ENCODE measurements around the gene AIFM3.
"Not testable (repeated sequence)": the region's sequence is repeated elsewhere in the genome, so short reads cannot be mapped to it uniquely, and the experiment has no call there.

AIFM3 gene

GRCh38 chr22:20927940-20928572 is 39.0 kb upstream of the AIFM3 start:
- Histone ChIP-seq H3K36me3 (ENCODE audit: insufficient read depth, low read length) (peaks cover 23% of the 10 kb centered on the region; the same call in 1 of the 2 replicates), H3K4me1 (ENCODE audit: insufficient read depth, low read length, poor library complexity, severe bottlenecking) (peaks cover 33% of the 10 kb centered on the region), H3K4me2 (ENCODE audit: low read depth, low read length, poor library complexity, severe bottlenecking) (no peak overlapping the region), H3K27me3 (ENCODE audit: insufficient read depth, low read length, poor library complexity, severe bottlenecking) (no peaks in the 10 kb centered on the region), H3K9ac (ENCODE audit: low read depth, low read length, poor library complexity, severe bottlenecking) (peak overlapping the region; percentile 12), H3K79me2 (ENCODE audit: insufficient read depth, low read length) (peaks cover 97% of the 10 kb centered on the region), H2AFZ (ENCODE audit: low read length) (no peak overlapping the region), H4K20me1 (ENCODE audit: insufficient read depth, low read length, poor library complexity, severe bottlenecking) (peaks cover 90% of the 10 kb centered on the region), H3K4me3 (ENCODE audit: low read length, poor library complexity, severe bottlenecking) (no peak overlapping the region), H3F3A (ENCODE audit: low read depth) (no peaks in the 10 kb centered on the region), H3K9me2 (replicated peaks; ENCODE audit: low read depth, low read length) (no peaks in the 10 kb centered on the region), H3K9me3 (ENCODE audit: insufficient read depth, low read depth, low read length) (no peaks in the 10 kb centered on the region)
- TF ChIP-seq EZH2phosphoT487 (IDR thresholded peaks at IDR 0.05; ENCODE audit: borderline replicate concordance): no peak
- TF ChIP-seq, protein P1, sequence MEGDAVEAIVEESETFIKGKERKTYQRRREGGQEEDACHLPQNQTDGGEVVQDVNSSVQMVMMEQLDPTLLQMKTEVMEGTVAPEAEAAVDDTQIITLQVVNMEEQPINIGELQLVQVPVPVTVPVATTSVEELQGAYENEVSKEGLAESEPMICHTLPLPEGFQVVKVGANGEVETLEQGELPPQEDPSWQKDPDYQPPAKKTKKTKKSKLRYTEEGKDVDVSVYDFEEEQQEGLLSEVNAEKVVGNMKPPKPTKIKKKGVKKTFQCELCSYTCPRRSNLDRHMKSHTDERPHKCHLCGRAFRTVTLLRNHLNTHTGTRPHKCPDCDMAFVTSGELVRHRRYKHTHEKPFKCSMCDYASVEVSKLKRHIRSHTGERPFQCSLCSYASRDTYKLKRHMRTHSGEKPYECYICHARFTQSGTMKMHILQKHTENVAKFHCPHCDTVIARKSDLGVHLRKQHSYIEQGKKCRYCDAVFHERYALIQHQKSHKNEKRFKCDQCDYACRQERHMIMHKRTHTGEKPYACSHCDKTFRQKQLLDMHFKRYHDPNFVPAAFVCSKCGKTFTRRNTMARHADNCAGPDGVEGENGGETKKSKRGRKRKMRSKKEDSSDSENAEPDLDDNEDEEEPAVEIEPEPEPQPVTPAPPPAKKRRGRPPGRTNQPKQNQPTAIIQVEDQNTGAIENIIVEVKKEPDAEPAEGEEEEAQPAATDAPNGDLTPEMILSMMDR (conservative IDR thresholded peaks at IDR 0.05; ENCODE audit: low read length): no peak

- Histone ChIP-seq H3K79me2 (ENCODE audit: insufficient read depth, low read length) (peaks cover 97% of the 10 kb centered on the region), H3K4me3 (ENCODE audit: low read length, poor library complexity, severe bottlenecking) (no peak overlapping the region), H2AFZ (ENCODE audit: low read length) (no peak overlapping the region), H4K20me1 (ENCODE audit: insufficient read depth, low read length, poor library complexity, severe bottlenecking) (peaks cover 87% of the 10 kb centered on the region), H3K9me2 (replicated peaks; ENCODE audit: low read depth, low read length) (no peaks in the 10 kb centered on the region), H3K27me3 (ENCODE audit: insufficient read depth, low read length, poor library complexity, severe bottlenecking) (no peaks in the 10 kb centered on the region), H3K9ac (ENCODE audit: low read depth, low read length, poor library complexity, severe bottlenecking) (peak overlapping the region; percentile 12), H3K9me3 (ENCODE audit: insufficient read depth, low read depth, low read length) (no peaks in the 10 kb centered on the region), H3K4me1 (ENCODE audit: insufficient read depth, low read length, poor library complexity, severe bottlenecking) (peaks cover 33% of the 10 kb centered on the region), H3F3A (ENCODE audit: low read depth) (no peaks in the 10 kb centered on the region), H3K4me2 (ENCODE audit: low read depth, low read length, poor library complexity, severe bottlenecking) (no peak overlapping the region), H3K36me3 (ENCODE audit: insufficient read depth, low read length) (peaks cover 24% of the 10 kb centered on the region; the same call in 1 of the 2 replicates)
- TF ChIP-seq EZH2phosphoT487 (IDR thresholded peaks at IDR 0.05; ENCODE audit: borderline replicate concordance): no peak
Measured at GRCh38 chr22:20928573-20928967, 38.5 kb upstream of the AIFM3 start.

- H2AFZ ChIP-seq (ENCODE audit: low read length): no peak overlapping the region
- no peak overlapping the region for H3K4me3 ChIP-seq (ENCODE audit: low read length, poor library complexity, severe bottlenecking)
- no peaks in the 10 kb centered on the region for H3K27me3 ChIP-seq (ENCODE audit: insufficient read depth, low read length, poor library complexity, severe bottlenecking)
- H4K20me1 ChIP-seq (ENCODE audit: insufficient read depth, low read length, poor library complexity, severe bottlenecking): peaks cover 87% of the 10 kb centered on the region
- no peaks in the 10 kb centered on the region for H3F3A ChIP-seq (ENCODE audit: low read depth)
- no peaks in the 10 kb centered on the region for H3K9me2 ChIP-seq (replicated peaks; ENCODE audit: low read depth, low read length)
- H3K9ac ChIP-seq (ENCODE audit: low read depth, low read length, poor library complexity, severe bottlenecking): no peak overlapping the region
- TF ChIP-seq, protein P1 (conservative IDR thresholded peaks at IDR 0.05; ENCODE audit: low read length): no peak
- no peak for TF ChIP-seq EZH2phosphoT487 (IDR thresholded peaks at IDR 0.05; ENCODE audit: borderline replicate concordance)
- H3K79me2 ChIP-seq (ENCODE audit: insufficient read depth, low read length): peaks cover 97% of the 10 kb centered on the region
- peaks cover 32% of the 10 kb centered on the region; the same call in 1 of the 2 replicates for H3K36me3 ChIP-seq (ENCODE audit: insufficient read depth, low read length)
- H3K4me1 ChIP-seq (ENCODE audit: insufficient read depth, low read length, poor library complexity, severe bottlenecking): peaks cover 23% of the 10 kb centered on the region
- no peaks in the 10 kb centered on the region for H3K9me3 ChIP-seq (ENCODE audit: insufficient read depth, low read depth, low read length)
- no peak overlapping the region for H3K4me2 ChIP-seq (ENCODE audit: low read depth, low read length, poor library complexity, severe bottlenecking)
Measured at GRCh38 chr22:20930004-20930403, 37.1 kb upstream of the AIFM3 start.

- not testable (repeated sequence) for H3F3A ChIP-seq (ENCODE audit: low read depth); H3K4me3 ChIP-seq (ENCODE audit: low read length, poor library complexity, severe bottlenecking); H2AFZ ChIP-seq (ENCODE audit: low read length); H3K27me3 ChIP-seq (ENCODE audit: insufficient read depth, low read length, poor library complexity, severe bottlenecking); H3K9me2 ChIP-seq (replicated peaks; ENCODE audit: low read depth, low read length); H3K9ac ChIP-seq (ENCODE audit: low read depth, low read length, poor library complexity, severe bottlenecking); H3K4me2 ChIP-seq (ENCODE audit: low read depth, low read length, poor library complexity, severe bottlenecking); H3K9me3 ChIP-seq (ENCODE audit: insufficient read depth, low read depth, low read length)
- H3K36me3 ChIP-seq (ENCODE audit: insufficient read depth, low read length): peaks cover 34% of the 10 kb centered on the region; the same call in 1 of the 2 replicates
- peaks cover 20% of the 10 kb centered on the region for H3K4me1 ChIP-seq (ENCODE audit: insufficient read depth, low read length, poor library complexity, severe bottlenecking)
- H4K20me1 ChIP-seq (ENCODE audit: insufficient read depth, low read length, poor library complexity, severe bottlenecking): peaks cover 87% of the 10 kb centered on the region
- H3K79me2 ChIP-seq (ENCODE audit: insufficient read depth, low read length): peaks cover 97% of the 10 kb centered on the region
Measured at GRCh38 chr22:20930435-20930834, 36.6 kb upstream of the AIFM3 start.
